ENCODE measurements around the gene CNKSR1.

The CNKSR1 gene

GRCh38 chr1:26212726-26213125 lies 35.4 kb downstream of the CNKSR1 start:
- TF ChIP-seq GATA3 (IDR thresholded peaks at IDR 0.05; ENCODE audit: low read depth, low read length) (no peak), GATA2 (IDR thresholded peaks at IDR 0.05; ENCODE audit: low read depth, low read length) (no peak)

- TF ChIP-seq GATA3 (IDR thresholded peaks at IDR 0.05; ENCODE audit: low read depth, low read length) (no peak), GATA2 (IDR thresholded peaks at IDR 0.05; ENCODE audit: low read depth, low read length) (no peak)
Observed at GRCh38 chr1:26213335-26213905, 36.1 kb downstream of the CNKSR1 start.

GRCh38 chr1:26215246-26215645 lies 38.0 kb downstream of the CNKSR1 start:
- no peak for TF ChIP-seq GATA2 (IDR thresholded peaks at IDR 0.05; ENCODE audit: low read depth, low read length)
- TF ChIP-seq GATA3 (IDR thresholded peaks at IDR 0.05; ENCODE audit: low read depth, low read length): no peak

- TF ChIP-seq GATA2 (IDR thresholded peaks at IDR 0.05; ENCODE audit: low read depth, low read length): no peak
- no peak for TF ChIP-seq GATA3 (IDR thresholded peaks at IDR 0.05; ENCODE audit: low read depth, low read length)
Observed at GRCh38 chr1:26218906-26219494, 41.7 kb downstream of the CNKSR1 start.

- no peak for TF ChIP-seq GATA2 (IDR thresholded peaks at IDR 0.05; ENCODE audit: low read depth, low read length)
- no peak for TF ChIP-seq GATA3 (IDR thresholded peaks at IDR 0.05; ENCODE audit: low read depth, low read length)
Observed at GRCh38 chr1:26220199-26220912, 43.1 kb downstream of the CNKSR1 start.

- TF ChIP-seq GATA3 (IDR thresholded peaks at IDR 0.05; ENCODE audit: low read depth, low read length) (no peak), GATA2 (IDR thresholded peaks at IDR 0.05; ENCODE audit: low read depth, low read length) (no peak)
Observed at GRCh38 chr1:26221094-26221493, 43.8 kb downstream of the CNKSR1 start.

- TF ChIP-seq GATA2 (IDR thresholded peaks at IDR 0.05; ENCODE audit: low read depth, low read length) (no peak), GATA3 (IDR thresholded peaks at IDR 0.05; ENCODE audit: low read depth, low read length) (no peak)
Observed at GRCh38 chr1:26224606-26225005, 47.3 kb downstream of the CNKSR1 start.

GRCh38 chr1:26225033-26225831 lies 47.9 kb downstream of the CNKSR1 start:
- no peak for TF ChIP-seq GATA2 (IDR thresholded peaks at IDR 0.05; ENCODE audit: low read depth, low read length)
- TF ChIP-seq GATA3 (IDR thresholded peaks at IDR 0.05; ENCODE audit: low read depth, low read length): no peak

GRCh38 chr1:26233903-26234643 lies 56.8 kb downstream of the CNKSR1 start, which contains the start of gene CEP85:
TSS of gene CEP85 (plus strand) at chr1:26234200. CDS start at chr1:26239784, 5,584 bp downstream.
- TF ChIP-seq GATA2 (IDR thresholded peaks at IDR 0.05; ENCODE audit: low read depth, low read length): no peak
- TF ChIP-seq GATA3 (IDR thresholded peaks at IDR 0.05; ENCODE audit: low read depth, low read length): no peak

- no peak for TF ChIP-seq GATA3 (IDR thresholded peaks at IDR 0.05; ENCODE audit: low read depth, low read length)
- TF ChIP-seq GATA2 (IDR thresholded peaks at IDR 0.05; ENCODE audit: low read depth, low read length): no peak
Observed at GRCh38 chr1:26234644-26235370, 57.5 kb downstream of the CNKSR1 start.

GRCh38 chr1:26237230-26237966 lies 60.1 kb downstream of the CNKSR1 start:
- TF ChIP-seq GATA3 (IDR thresholded peaks at IDR 0.05; ENCODE audit: low read depth, low read length) (no peak), GATA2 (IDR thresholded peaks at IDR 0.05; ENCODE audit: low read depth, low read length) (no peak)
